HG03520 (cell line): ENCODE measurements around the gene OGFOD2.

ENCODE experiments used
- ATAC-seq: cut with Tn5 transposase; IDR thresholded peaks from one replicate; pipeline ENCODE4 v1.9.1; 2021; ENCODE audit warnings: mild to moderate bottlenecking, moderate library complexity; ENCODE audit not compliant: unreplicated experiment

The OGFOD2 gene

DNA sequence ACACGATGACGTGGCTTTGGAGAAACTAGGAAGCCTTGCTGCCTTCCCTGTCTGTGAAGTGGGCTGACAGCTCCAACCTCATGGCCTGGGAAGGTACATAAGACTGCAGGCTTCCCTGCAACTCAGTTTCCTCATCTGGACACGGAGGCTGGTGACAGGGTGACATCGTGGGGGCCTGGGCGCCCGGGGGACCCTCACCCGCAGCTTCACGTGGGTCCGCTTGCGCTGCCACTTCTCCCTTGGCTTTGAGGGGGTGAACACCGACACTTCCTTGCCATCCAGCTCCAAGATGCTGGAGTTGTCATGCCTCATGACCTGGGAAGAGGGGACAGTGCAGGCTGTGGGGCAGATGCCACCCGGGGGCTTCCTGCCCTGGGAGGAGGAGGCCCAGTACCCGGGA is 13.0 kb downstream of the OGFOD2 start:
- ATAC-seq: no peak

DNA sequence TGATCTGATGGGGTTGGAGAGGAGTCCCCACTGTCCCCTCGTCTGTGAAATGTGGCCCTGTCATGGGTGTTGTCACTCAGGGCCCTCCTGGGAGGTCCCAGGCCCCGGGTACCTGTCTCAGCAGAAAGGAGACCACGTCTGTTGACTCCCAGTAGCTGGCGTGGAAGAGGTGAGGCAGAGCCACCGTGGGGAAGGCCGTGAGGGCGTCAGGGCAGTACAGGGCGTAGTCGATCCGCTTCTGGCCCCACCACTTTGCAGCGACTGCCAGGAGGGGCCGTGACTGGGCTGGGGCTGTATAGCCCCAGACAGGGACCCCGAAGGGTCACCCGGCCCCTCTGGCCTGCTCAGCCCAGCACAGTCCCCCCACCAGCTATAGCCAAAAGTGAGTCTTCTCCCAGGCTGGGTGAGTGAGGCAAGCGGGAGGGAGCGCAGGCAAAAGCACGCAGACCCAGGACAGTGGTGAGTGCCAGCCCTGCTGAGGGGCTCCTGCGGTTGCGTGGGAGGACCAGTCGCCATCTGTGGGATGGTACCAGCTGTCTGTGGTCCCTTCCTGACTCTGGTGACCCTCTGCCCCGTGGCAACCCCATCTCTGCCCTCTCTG is 13.7 kb downstream of the OGFOD2 start:
- ATAC-seq: no peak

DNA sequence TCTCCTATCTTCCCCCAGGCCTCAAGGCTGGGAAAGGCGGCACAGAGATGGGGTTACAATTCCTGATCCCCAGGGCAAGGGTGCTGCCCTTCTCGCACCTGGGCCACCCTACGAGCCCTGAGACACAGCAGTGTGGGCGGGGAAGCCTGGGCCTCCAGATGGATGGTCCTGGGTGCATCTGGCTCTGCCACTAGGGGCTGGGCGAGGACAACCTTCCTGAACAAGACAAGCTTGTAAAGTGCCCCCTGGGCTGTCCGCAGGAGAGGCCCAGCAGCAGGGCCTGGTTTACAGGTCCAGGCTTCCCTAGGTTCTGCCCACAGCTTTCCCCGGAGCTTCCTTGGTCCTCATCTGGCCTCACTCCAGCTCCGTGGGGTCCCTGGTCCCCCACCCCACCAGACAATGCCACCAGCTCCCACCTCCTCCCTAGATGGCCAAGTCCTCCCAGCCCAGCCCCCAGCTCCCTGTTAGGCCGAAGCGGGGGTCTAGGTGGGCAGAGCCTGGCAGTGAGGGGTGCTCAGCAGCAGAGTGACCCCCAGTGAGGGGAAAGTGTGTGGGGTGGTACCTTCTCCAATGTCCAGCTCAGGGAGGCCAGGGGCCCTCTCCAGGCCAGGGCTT is 14.3 kb downstream of the OGFOD2 start:
- ATAC-seq: no peak

GRCh38 chr12:122989874-122990419 is 14.9 kb downstream of the OGFOD2 start:
- ATAC-seq: no peak

DNA sequence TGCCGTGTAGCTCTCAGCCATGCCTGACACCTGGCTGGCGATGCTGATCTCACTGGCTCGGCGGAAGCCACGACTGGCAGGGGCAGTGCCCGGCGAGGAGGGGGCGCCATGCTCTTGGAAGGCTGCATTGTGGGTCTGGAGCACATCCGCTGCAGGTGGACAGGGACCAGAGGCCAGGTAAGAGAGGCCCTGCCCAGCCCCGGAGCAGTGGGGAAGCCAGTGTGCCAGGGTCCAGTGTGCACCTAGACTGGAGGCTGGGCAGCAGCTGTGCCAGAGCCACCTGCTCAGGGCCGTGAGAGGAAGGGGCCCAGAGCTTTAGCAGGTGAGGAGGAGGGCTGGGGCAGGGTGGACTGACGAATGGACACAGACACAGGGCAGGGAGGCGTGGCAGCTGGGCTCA is 15.5 kb downstream of the OGFOD2 start:
- no peak for ATAC-seq

GRCh38 chr12:122990961-122991622 is 16.0 kb downstream of the OGFOD2 start:
- no peak for ATAC-seq

- ATAC-seq: no peak
Measured at GRCh38 chr12:122991623-122992275, 16.7 kb downstream of the OGFOD2 start.

DNA sequence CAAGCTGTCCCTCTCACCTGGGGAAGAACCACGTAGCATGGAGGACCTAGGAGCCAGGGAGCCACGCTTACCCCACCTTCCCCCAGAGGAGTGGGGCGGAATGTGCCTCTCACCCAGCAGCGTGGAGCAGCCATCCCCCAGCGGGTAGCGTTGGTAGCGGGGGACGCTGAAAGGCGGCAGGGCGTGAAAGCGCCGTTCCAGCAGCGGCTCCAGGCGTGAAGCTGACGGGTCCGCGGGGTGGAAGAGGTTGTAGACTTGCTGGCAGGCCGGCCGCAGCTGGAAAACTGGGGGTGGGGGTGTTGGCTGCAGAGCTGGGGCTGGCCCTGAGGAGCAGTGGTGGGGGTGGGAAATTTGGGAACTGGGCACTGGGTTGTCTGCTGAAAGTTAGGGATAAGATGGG is 17.3 kb downstream of the OGFOD2 start:
- ATAC-seq: no peak

GRCh38 chr12:122994140-122994675 is 19.2 kb downstream of the OGFOD2 start:
- no peak for ATAC-seq

DNA sequence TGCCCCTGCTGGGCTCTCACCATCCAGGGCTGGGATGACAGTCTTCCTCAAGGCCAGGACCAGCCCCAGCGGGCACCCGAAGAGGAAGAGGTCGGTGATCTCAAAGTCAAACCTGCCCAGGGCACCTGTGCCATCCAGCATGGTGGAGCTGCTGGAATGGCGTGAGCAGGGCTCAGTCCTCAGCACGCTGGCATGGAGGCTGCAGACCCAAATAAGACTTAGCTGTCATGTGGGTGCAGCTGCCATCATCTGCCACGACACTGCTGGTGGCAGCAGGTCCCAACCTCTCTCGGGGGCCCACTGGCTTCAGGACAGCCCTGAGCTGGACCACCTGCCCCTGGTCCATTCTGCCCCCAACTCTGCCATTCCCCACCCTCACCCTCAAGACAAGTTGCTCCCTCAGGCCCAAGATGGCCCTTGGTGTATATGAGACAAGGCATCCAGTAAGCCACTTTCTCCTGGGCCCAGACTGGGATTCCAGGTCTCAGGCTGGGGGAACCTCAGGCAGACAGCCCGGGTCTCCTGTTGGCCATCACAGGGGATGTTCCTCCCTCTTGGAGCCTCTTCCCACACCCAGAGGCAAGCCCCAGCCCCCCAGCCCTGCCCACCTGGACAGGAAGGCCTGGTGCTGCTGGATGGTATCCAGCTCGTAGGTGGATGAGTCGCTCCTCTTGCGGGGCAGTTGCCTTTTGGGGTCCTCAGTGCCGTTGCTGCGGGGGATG is 19.9 kb downstream of the OGFOD2 start:
- ATAC-seq: no peak

DNA sequence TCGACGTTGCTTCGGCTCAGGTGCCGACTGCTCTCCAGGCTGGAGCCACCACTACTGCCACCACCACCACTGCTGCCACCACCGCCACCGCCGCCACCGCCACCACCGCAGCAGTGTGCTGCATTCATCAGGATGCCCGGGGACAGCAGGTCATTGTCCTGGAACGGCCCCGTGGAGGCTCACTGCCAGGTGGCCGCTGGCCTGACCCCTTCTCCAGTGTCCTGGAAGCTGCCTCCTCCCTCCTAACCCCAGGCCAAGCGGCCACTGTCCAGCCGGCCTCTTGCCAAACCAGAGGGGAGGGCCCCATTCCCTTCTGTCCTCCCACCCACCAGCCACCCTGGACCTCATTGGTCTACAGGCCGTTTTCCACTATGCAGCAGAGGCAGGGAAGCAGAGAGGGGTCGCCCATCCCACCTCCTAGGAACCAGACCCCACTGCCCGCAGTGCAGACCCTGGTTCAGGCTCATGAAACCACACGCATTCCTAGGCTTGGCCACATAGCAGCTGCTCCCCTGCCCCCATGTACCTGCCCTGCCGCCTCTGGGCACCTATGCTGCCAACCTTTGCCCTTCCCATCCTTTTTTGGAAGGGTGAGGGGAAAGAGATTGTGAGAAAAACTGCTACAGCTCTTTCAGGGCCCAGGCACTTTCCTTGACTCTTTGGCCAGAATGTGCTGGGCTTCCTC is 20.6 kb downstream of the OGFOD2 start:
- no peak for ATAC-seq

DNA sequence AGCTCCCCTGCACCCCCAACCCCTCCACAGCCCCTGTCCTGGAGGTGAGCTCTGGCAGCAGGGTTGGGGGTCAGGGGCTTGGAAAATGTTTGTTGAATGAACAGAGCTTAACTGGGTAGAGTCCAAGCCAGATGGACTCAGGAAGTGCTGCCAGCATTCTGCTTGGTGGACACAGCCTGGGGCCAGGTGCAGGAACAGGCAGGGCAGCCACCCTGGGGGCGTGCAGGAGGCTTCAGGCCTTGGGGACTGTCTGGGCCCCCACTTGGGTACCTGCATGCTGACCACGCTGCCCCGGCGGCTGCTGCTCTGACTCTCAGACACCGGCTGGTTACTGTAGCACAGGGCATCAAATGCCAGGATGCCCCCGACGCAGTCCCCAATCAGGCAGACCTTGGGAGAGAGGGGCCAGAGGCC is 21.2 kb downstream of the OGFOD2 start:
- ATAC-seq: no peak

DNA sequence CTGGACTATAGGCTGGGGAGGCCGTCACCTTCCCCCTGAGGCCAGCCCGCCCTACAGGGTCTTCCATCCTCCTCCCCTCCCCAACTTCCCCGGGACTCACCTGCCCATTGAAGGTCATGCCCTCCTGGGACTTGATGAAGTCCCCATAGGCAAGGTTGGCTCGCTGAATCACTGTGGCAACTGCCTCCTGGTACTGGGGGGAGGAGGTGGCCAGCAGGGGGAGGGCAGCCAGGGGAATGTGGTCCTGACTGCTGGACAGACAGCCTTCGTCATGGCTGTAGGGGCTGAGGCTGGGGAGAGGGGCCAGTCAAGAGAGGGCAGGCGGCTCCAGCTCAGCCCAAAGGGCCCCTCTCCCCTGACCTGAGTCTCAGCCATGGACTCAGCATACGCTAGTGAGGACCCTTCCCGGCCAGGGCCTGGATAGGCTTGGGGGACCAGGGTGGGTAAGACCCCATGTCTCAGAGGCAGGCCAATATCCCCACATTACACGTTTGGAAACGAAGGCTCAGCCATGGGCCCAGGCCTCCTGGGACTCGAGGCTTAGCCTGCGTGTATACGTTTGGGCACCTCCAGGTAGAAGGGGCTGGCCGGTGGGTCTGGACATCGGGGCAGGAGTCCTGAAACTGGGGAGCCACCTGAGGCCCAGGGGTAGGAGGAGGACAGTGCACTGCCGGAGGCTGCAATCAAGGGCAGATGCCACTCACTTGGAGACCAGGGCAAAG is 21.7 kb downstream of the OGFOD2 start:
- ATAC-seq: no peak

GRCh38 chr12:122997343-122998250 is 22.6 kb downstream of the OGFOD2 start:
- no peak for ATAC-seq

DNA sequence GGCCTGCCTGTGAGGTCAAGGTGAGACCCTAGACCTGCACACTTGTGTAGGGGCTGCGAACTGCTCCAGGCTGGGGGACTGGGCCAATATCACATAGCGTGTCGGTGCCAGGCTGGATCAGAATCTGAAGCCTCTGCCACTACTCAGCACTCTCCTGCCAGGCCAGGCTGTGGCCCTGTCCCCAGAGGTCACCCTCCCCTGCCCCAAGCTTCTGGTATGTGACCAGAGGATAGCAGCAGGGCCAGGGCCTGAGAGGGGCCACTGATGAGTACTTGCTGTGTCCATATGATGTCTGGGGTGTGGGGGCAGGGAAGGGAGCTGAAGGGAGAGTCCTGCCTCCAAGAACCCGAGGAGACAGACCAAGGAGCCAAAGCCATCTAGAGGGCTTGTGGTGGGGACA is 23.3 kb downstream of the OGFOD2 start:
- no peak for ATAC-seq

DNA sequence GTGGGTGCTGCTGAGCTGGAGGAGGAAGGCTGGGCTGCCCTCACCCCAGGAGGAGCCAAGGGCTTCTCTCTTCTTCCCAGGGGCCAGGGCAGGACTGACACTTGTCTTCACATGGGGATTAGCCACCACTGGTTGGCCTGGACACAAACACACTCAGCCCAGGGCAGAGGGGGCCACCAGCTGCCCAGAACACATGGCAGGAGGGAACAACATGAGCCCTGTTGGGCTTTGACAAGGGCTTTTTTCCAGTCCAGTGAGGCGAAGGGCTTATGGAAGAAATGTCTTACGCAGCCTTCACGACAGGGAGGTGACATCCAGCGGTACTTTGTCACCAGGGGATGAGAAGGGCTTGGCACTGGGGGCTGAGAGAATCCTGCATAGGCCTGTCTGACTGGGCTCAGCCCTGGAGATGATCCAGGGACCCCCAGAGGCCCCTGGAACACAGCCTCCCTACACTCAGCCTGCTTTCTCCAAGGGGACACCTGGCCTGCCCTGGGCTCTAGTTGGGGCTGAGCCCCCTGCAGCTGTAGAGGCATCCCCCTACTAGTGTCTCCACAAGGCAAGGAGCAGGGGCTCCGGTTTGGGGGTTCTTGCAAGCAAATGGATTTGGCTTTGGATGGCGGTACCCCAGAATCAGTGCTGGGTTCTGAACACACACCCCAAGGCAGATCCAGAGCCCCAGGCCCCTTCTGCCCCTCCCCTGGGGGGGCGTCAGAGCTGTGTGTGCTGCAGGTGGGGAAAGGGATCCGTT is 24.3 kb downstream of the OGFOD2 start:
- ATAC-seq: no peak

DNA sequence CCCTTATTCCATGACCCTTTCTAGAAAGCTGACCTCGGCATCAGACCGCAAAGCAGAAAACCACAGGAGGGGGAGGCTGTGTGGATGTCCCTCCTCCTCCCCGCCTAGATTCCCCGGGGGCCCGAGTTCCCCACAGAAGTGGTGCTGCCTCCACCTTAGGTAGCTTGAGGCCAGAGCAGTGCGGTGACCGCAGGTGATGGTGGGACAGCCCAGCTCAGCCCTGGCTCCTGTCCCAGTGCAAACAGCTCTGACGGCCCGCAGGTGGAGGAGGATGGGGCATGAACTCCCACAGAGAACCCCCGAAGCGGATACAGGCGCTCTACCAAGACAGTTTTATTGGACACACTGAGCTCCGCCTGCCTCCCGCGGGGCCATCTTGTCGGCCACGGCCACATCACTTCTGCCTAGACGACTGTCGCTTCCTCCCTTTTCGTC is 25.0 kb downstream of the OGFOD2 start:
- no peak for ATAC-seq

DNA sequence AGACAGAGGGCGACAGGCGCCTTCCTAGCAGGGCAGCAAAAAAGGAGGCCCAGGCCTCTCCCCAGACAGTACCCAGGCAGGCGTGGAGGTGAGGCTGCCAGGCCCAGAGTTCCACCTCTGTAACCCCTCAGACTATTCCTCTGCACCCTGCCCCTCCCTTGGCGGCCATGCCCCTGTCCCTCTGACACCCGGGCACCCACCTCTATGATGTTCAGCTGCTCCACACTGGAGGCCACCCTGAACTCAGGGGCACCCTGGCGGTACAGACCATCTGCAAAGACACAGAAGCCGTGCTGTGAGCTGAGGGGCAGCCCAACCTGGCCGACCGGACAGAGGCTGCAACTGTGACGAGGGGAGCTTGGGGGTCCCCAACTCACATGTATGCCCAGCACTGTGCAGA is 25.5 kb downstream of the OGFOD2 start:
- no peak for ATAC-seq
